Measurements from ENCODE around the gene NUP85. TPM values are rescaled to one million over a fixed set of nuclear protein-coding genes. Genes with fewer than 3 reads are reported as not detected.
A peak's percentile ranks its signal among the peaks of the same experiment; 100 is the strongest.

NUP85 gene
- polyA plus RNA-seq, 2 of the 4 experiments (the other 2 are of a cell fraction): 83.4 to 110 TPM

- peak; percentile 63 for TF ChIP-seq PHF8 (IDR thresholded peaks at IDR 0.05; ENCODE audit: borderline replicate concordance, low read depth)
- 0 out of 2 replicates have a peak, but pooled peaks have one; percentile 29 for TF ChIP-seq MAZ (IDR thresholded peaks at IDR 0.05; ENCODE audit: borderline replicate concordance, low read depth, low read length)
Measured at GRCh38 chr17:75270218-75270965, 64.9 kb downstream of the NUP85 start (continued).

- H3K9me3 ChIP-seq: no peaks in the 10 kb centered on the region
- H3K4me3 ChIP-seq: peak within 1 kb of the TSS; percentile 93
- DNase-seq (ENCODE audit: low read depth in 1 of 2, low spot score in 1 of 2) (no peak), FAIRE-seq (no peak), ATAC-seq (no peak)
- H3K27ac ChIP-seq: peak within 1 kb of the TSS; percentile 95 to 96
- POLR2A ChIA-PET: interaction anchor here (0.8 to 3.5 kb wide), 14 partner anchors 9 to 398 kb away, joined by 3 to 86 read pairs (median 4); partner anchors contain the start of genes FDXR, GGA3, GRB2 and MRPS7
- CTCF ChIA-PET: interaction anchor here (0.5 to 8.4 kb wide), 68 partner anchors 10 to 346 kb away, joined by 3 to 110 read pairs (median 4); partner anchors contain the start of genes GGA3, GRB2, MRPS7 and SLC25A19
- TF ChIP-seq REST (IDR thresholded peaks at IDR 0.05) (no peak), JUN (IDR thresholded peaks at IDR 0.05) (peak in 1 of 2 experiments; percentile 74; a peak in 2 of 5 replicates), E2F6 (IDR thresholded peaks at IDR 0.05; ENCODE audit: borderline replicate concordance, low read depth) (no peak), FOSL2 (IDR thresholded peaks at IDR 0.05) (no peak), FOSL2 (CRISPR knock-in tag; IDR thresholded peaks at IDR 0.05) (no peak), CEBPB (IDR thresholded peaks at IDR 0.05) (no peak), CBX8 (IDR thresholded peaks at IDR 0.05) (no peak), EP300 (IDR thresholded peaks at IDR 0.05) (no peak), HDAC2 (IDR thresholded peaks at IDR 0.05) (no peak), TP53 (CRISPR knock-in tag; IDR thresholded peaks at IDR 0.05) (peak; percentile 57; the same call in 1 of the 2 replicates), HES2 (IDR thresholded peaks at IDR 0.05) (no peak), HOXB5 (CRISPR knock-in tag; IDR thresholded peaks at IDR 0.05) (no peak), HEYL (CRISPR knock-in tag; IDR thresholded peaks at IDR 0.05) (no peak), BCL3 (IDR thresholded peaks at IDR 0.05) (0 out of 3 replicates have a peak, but pooled peaks have one; percentile 24), TFCP2L1 (CRISPR knock-in tag; IDR thresholded peaks at IDR 0.05) (no peak), GATA3 (IDR thresholded peaks at IDR 0.05; ENCODE audit: borderline replicate concordance) (no peak), NPAS2 (CRISPR knock-in tag; IDR thresholded peaks at IDR 0.05; ENCODE audit: borderline replicate concordance) (no peak), CHD4 (IDR thresholded peaks at IDR 0.05; ENCODE audit: borderline replicate concordance) (no peak), PHF8 (IDR thresholded peaks at IDR 0.05; ENCODE audit: borderline replicate concordance, low read depth) (0 out of 2 replicates have a peak, but pooled peaks have one; percentile 31), MAX (IDR thresholded peaks at IDR 0.05) (no peak)
- WGBS (ENCODE audit: missing lambda C conversion rate): 3% methylated on average over 28 of the region's 39 CpGs
- peak within 1 kb of the TSS; percentile 95 for H3K4me2 ChIP-seq
- peaks cover 26% of the 10 kb centered on the region for H3K4me1 ChIP-seq
Measured at GRCh38 chr17:75270966-75271232, 65.4 kb downstream of the NUP85 start, which contains the start of gene MIF4GD. MIF4GD (minus strand) TSS chr17:75271231; CDS start chr17:75270195, 1,036 bp downstream.

All from A549 (cell line).